Fibroblast of skin of back (primary cell): ENCODE measurements around the gene GLRA1.
A peak's percentile ranks its signal among the peaks of the same experiment; 100 is the strongest.
"Not testable (repeated sequence)": the region's sequence is repeated elsewhere in the genome, so short reads cannot be mapped to it uniquely, and the experiment has no call there.

Experiments used
- DNase-seq: peaks from one replicate; pipeline ENCODE4 v3.0.0-alpha.2; 2013

Gene GLRA1

GRCh38 chr5:151812757-151813309 is 111.8 kb downstream of the GLRA1 start:
- peak; percentile 36 for DNase-seq

GRCh38 chr5:151811593-151812321 is 112.9 kb downstream of the GLRA1 start:
- DNase-seq, result peak; percentile 8

DNA sequence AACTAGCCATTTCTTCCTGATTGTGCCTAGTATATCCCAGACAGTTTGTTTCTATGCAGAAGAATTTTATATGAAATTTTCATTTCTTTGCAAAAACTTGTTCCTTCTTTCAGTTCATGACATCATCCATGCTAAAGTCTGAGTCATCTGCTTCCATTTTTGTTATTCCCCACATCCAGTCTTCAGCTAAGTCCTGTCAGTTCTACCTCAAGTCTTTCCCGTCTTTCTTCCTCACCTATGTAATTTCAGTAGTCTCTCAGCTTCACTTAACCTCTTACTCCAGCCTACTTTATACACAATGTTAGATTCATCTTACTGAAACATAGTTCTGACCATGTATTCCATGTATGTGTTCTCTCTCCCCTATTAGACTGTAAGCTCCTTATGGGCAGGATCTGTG is 113.8 kb downstream of the GLRA1 start:
- peak; percentile 22 for DNase-seq

- peak; percentile 33 for DNase-seq
These were observed 114.2 kb downstream of the GLRA1 start for GRCh38 chr5:151810449-151810848.

GRCh38 chr5:151808451-151809169 is 116.0 kb downstream of the GLRA1 start:
- DNase-seq, result no peak

GRCh38 chr5:151805414-151806223 is 119.0 kb downstream of the GLRA1 start:
- DNase-seq, result no peak

DNA sequence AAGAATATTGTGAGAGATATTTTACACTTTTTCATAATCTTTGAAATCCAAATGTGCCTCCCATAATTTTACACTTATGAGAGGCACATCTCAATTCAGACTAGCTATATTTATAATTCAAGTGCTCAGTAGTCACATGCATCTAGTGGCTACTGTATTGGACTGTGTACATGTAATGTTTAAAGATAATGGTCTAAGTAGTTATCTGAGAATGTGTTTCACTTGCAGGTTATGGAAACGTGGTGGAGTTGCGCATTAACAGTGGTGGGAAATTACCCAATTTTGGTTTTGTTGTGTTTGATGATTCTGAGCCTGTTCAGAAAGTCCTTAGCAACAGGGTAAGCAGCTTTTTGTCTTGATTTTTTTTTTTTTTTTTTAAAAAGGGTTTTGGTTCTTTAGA is 124.1 kb downstream of the GLRA1 start:
- DNase-seq, result no peak

- peak; percentile 16 for DNase-seq
These were observed 125.2 kb downstream of the GLRA1 start for GRCh38 chr5:151799407-151799806.

DNA sequence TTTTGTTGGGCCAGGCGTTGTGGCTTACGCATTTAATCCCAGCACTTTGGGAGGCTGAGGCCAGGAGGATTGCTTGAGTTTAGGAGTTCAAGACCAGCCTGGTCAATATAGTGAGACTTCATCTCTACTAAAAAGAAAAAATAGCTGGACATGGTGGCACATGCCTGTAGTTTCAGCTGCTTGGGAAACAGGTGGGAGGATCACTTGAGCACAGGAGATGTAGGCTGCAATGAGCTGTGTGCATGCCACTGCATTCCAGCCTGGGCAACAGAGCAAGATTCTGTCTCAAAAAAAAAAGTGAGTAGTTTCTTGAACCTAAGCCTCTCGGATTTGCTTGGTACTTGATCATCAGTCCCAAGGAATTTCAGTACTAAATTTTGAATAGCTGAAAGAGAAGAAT is 126.0 kb downstream of the GLRA1 start:
- no peak for DNase-seq

GRCh38 chr5:151795426-151795825 is 129.2 kb downstream of the GLRA1 start:
- DNase-seq, result no peak

DNA sequence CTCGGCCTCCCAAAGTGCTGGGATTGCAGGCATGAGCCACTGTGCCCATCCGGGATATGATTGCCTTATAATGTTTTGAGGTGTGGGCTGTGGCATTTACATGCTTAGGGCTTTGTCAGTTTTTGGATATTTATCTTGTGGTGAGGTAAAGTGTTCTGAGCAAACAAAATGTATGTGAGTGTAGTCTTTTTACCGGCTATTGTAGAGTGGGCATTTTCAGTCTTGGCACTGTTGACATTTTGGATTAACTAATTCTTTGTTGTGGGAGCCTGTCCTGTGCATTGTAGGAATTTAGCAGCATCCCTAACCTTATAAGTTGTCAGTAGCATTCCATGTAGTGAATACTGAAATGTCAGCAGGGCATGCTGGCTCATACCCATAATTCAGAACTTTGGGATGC is 131.3 kb downstream of the GLRA1 start:
- no peak for DNase-seq

GRCh38 chr5:151787817-151788216 is 136.8 kb downstream of the GLRA1 start:
- no peak for DNase-seq

DNA sequence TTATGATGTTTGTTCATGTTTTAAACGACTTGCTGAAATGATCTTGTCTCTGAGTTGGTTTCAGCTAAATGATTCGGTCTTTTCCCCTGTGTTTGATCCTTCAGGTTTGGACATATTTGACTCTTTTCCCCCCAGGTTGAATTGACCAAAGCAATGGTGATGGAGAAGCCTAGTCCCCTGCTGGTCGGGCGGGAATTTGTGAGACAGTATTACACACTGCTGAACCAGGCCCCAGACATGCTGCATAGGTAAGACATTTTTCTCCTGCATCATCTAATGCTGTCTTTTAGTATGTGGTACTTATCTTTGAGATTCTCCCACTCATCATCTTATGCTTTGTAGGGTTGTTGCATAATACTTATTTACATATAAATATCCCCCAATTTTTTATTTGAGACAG is 138.2 kb downstream of the GLRA1 start:
- no peak for DNase-seq

GRCh38 chr5:151784141-151784540 is 140.5 kb downstream of the GLRA1 start:
- no peak for DNase-seq

GRCh38 chr5:151783664-151784063 is 141.0 kb downstream of the GLRA1 start:
- not testable (repeated sequence) for DNase-seq

- no peak for DNase-seq
These were observed 143.4 kb downstream of the GLRA1 start for GRCh38 chr5:151781201-151781600.

- DNase-seq, result no peak
These were observed 144.3 kb downstream of the GLRA1 start for GRCh38 chr5:151780348-151780747.

- no peak for DNase-seq
These were observed 145.0 kb downstream of the GLRA1 start for GRCh38 chr5:151779531-151780125.

GRCh38 chr5:151775025-151775606 is 149.5 kb downstream of the GLRA1 start:
- DNase-seq, result no peak

DNA sequence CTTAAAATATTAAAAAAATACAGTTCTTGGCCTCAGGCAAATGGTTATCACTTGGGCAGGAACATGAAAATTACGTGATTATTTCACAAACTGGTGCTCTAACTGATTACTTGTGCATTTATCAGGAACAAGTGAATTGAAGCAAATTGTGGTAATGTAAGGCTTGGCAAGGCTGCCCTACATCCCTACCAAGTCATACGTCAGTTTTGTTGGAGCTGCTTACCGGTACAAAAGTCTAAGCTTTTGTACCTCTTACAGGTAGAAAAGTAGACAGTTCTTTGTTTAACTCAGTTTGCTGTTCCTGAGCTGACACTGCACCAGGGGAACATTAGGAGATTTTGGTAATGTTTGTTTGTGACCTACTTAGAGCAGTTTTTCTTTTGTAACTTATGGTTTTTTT is 150.7 kb downstream of the GLRA1 start:
- no peak for DNase-seq

DNA sequence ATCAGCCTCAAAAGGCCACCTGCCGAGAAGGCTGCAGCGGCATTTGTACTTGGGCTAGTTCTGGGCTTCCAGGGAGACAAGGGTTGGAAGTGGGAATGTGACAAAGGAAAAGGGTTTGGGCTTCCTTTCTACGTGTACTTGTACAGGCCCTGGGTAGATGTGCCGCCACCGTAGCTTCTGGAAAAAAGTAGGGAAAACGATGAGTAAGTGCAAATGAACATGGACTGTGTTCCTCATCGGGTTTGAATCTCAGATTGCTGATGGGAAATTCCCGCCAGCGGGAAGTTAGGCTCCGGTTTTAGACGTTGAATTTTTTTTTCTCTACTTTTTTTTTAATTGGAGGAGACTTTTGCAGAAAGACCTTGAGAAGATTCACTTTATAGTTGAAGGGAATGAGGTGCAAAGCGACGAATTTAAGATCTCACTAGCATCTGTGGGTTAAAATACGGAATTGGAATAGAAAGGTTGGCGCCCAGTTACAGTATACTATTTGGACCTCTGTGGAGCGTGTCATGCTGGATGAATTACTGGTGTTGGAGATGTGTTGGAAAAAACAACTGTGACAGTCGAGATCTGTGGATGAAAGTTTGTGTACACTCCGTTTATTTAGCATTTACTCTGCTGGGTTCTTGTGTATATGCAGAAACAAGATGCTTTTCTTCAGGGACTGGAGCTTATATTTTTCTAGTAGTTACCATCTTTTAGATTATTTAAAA is 151.6 kb downstream of the GLRA1 start:
- peak; percentile 50 for DNase-seq
